NCI-H446 (cell line): ENCODE results near the gene SLC5A3.

Source experiments
- DNase-seq, 2 experiments: peaks; one replicate each; lab custom pipeline; 2025; lab: John Stamatoyannopoulos, UW

The SLC5A3 gene

DNA sequence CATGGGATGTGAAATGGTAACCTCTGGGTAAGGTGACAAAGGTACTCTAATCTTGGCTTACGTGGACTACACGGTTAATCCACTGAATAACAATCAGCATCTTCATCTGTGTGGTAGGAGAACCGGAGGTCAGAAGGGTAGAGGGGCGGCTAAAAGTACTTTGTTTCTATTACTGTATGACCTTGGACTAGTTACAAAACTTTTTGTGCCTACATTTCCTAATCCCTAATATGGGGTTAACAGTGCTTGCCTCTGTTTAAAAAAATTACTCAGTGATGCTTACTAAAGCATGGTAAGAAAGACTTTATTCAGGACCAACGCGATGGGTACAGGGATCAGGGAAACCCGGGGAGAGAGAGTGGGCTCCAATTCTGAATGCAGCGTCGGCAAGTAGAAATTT is 1.7 kb upstream of the SLC5A3 start:
- DNase-seq: no peak

GRCh38 chr21:34072145-34073031 is 990 bp upstream of the SLC5A3 start:
- DNase-seq: no peak

GRCh38 chr21:34073749-34074282 is 438 bp downstream of the SLC5A3 start:
- peak in 1 of 2 experiments; percentile 47 for DNase-seq

DNA sequence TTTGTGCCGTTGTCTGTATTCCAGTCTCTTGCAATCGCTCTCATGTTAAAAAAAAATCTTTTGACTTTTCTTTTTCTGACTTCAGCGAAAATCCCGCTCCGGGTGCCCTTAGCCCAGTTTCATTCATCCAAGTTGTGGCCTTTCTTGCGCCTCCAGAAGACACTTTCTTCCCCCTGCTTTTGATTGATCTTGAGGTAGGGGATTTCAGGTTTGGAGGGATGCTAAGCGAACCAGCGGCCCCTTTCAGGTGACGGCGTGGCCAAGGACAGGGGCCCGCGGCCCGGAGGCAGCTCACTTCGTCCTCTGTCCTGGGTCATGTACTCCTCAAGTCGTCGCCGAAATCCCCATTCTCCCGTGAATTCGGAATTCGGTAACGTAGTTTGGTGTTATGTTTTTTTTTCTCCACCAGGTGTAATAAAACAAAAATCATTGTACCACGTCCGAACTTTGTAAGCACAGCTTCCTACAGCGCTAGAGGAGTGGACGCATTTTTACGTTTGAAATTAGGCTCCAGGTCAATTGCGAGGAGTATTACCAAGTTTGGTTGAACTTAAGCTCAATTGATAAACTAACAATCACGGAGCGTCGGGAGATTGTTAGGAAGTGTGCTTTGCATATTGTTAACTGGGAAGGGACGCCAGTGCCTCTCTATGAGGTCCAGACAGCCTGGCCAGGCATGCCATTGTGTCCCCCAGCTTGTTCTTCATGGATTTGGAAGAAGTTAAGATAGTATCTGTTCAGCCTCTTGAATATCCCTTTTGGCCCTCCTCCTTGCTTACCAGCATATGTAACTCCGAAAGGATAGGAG is 1.1 kb downstream of the SLC5A3 start:
- DNase-seq: no peak

- DNase-seq: no peak
Observed at GRCh38 chr21:34075091-34075425, 1.7 kb downstream of the SLC5A3 start.

DNA sequence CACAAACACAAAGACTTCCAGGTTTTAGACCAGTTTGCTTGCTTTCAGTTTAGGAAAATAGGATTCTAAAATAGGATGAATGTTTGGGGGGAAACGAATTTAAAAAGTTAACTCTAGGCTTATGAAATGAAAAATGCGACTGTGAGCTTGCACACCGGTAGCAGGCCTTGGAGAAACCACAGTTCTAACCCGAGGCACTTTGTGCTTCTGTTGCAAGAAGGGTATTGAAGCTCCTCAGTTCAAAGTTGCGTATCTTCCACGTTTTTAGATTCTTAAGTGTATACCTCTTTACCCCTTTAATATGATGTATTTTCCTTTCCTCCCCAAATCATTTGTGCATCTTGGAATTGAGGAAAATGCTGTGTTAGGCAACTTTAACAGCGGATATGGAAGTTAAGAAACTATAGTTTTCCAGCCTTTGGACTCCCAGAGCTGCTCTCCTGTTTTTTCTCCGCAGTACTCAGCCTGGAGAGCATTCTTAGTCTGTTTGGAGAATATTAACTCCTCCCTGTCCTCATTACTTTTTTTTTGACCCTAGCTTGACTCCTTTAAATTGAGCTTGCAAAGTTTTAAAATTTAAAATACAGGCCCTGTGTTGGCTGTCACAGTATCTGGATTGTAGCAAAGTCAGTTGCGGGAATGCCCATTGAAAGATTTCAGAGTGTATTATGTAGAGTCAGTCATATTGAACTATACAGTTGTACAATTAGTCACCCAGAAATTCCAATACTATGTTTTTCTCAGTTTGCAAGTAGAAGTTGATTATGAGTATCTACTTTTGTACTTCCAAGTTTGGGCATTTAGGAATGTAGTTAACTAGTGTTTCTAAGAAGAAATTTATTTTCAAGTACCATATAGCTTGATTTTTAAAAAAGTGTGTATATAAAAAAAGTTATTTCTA is 2.6 kb downstream of the SLC5A3 start:
- DNase-seq: no peak

DNA sequence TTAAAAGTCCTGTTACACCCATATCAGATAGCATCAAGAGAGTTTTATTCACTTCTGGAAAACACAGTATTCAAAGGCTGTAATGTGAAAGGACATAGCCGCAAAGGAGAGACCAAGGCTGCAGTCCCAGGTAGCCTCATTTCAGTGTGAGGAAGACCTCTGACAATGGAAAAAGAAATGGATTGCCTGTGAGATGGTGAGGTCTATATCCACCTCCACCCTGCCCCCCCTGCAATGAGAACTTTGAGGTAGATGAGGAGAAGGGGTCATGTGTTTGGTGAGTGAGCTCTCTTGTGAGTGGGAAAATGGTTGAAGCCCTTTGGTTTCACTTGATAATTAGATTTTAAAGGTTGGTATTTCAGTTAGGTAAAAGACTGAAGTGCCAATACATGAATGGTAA is 3.5 kb downstream of the SLC5A3 start:
- no peak for DNase-seq

DNA sequence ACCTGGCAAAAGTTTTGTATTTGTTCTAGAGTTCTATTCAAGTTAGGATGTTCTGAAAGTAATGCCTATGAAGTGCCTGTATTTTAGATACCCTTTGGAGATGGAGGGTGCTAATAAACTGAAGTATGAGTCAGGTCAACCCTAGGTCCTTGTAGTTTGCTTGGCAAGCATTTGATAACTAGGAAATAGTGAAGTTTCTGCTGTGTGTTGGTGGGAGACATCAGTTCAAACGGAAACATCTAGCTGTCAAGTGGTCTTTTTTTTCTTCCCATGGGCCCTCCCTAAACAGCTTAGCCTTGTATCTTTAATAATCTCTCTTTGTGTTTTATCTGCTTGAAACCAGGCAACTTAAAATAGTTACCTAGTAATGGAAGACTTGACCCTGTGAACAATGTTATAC is 4.5 kb downstream of the SLC5A3 start:
- no peak for DNase-seq

DNA sequence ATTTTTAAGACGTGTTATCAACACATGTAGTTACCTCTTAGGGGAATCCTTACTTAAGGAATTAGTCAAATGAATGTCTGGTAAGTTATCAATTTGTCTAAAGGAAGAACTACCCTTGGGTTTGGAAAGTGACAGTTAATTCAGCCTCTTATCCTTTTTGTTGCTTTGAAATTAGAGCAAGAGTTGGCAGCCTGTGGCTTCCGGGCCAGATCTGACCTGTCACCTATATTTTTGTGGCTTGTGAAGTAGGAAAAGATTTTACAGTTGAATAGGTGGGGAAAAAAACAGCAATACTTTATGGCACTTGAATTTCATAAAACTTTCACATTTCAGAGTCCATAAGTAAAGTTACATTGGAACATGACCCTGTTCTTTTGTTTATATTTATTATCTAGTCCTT is 5.5 kb downstream of the SLC5A3 start:
- no peak for DNase-seq

- no peak for DNase-seq
Observed at GRCh38 chr21:34080710-34081109, 7.3 kb downstream of the SLC5A3 start.

- no peak for DNase-seq
Observed at GRCh38 chr21:34082769-34083168, 9.4 kb downstream of the SLC5A3 start.

DNA sequence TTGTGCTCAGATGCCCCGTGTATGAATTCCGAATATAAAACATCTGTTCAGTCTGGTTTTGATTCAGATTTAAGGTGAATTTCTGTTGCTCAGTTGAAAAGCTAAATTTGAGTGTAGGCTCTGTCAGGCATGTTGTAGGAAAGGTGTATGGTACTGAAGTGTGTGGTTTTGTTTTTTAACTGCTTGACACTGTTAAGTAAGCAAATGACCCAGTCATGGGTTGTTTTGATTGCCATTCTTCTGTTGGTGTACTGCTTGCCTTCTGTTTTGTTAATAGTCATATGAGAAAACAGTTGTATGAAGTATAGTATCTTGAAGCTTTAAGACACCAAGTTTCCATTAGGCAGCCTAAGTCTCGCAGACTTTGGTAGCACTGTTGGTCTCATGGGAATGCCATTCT is 10.0 kb downstream of the SLC5A3 start:
- DNase-seq: no peak

- no peak for DNase-seq
Observed at GRCh38 chr21:34085129-34085528, 11.8 kb downstream of the SLC5A3 start.

- no peak for DNase-seq
Observed at GRCh38 chr21:34086887-34087306, 13.5 kb downstream of the SLC5A3 start.

DNA sequence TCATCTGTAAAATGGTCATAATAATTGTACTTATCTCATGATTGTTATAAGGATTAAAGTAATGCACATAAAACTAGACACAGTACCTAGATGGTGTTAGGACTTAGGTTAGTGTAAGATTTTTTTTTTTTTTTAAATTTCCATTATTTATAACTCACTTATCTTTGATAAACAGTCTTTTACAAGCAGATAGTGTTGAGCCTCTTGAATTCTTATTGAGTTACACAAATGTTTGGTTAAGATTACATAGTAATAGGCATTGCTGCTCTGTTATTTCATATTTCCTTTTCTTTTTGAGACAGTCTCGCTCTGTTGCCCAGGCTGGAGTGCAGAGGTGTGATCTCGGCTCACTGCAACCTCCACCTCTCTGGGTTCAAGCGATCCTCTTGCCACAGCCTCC is 15.4 kb downstream of the SLC5A3 start:
- no peak for DNase-seq

DNA sequence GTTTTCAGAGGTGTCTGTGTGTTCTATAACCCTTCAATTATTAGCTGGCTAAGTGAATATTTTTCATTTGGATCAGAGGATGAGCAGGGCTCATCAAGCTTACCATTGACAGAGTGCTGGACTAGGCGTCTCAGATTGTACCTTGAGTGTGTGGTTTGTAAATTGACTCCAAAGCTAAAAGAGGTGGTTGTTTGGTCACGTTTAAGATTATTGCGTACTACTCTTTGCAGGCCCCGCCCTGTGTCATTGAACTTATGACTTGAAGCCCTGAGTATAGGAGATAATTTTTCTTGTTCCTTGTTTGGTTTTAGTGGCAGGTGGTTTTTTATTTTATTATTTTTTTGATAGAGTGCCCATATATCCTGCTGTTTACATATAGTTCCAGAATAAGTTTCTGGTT is 17.7 kb downstream of the SLC5A3 start:
- DNase-seq: no peak

GRCh38 chr21:34091607-34092006 is 18.2 kb downstream of the SLC5A3 start:
- peak in 1 of 2 experiments; percentile 13 for DNase-seq

- DNase-seq: no peak
Observed at GRCh38 chr21:34092262-34092921, 19.0 kb downstream of the SLC5A3 start.

- no peak for DNase-seq
Observed at GRCh38 chr21:34093083-34093482, 19.7 kb downstream of the SLC5A3 start.

DNA sequence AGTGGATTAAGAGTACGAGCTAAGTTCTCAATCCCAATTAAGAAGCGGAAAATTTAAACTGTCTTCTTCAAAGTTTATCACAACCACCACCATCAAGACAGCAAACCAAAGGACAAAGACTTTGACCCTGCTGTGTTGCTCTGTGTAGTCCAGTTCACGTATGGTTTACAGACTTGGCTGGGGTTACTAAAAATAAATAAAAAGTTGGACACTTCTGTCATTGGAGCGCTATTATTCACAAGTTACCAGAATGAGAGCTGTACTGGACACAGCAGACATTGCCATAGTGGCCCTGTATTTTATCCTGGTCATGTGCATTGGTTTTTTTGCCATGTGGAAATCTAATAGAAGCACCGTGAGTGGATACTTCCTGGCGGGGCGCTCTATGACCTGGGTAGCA is 21.6 kb downstream of the SLC5A3 start:
- DNase-seq: no peak

DNA sequence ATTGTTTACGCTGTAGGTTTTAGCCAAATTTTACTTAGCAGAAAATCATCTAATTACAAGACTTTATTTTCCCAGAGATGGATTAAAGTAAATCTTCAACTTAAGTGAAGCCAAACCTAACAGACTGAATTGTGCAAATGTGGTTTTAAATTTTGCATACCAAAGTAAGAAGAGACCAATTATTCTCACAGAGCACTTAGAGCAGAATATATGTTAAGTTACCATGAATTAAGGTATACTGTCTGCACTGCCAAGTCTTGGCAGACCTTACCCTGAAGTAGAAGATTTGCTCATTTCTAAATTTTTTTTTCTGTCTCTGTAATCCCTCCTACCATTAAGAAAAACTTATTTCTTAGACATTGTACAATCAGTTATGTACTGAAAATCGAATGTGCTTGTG is 24.1 kb downstream of the SLC5A3 start:
- no peak for DNase-seq
